Gastrocnemius medialis (tissue), 4 donors: ENCODE results near the gene HOXA5. TPM values are rescaled to one million over a fixed set of nuclear protein-coding genes. Genes with fewer than 3 reads are reported as not detected.

Experiments
- ATAC-seq, 2 donors: fragments of 150-250 bp; one replicate each; pipeline ENCODE4 v1.9.1; 2016
- DNase-seq, 2 donors: peaks; one replicate each; pipeline ENCODE4 v3.0.0-alpha.2; 2019
- H3K27ac ChIP-seq, 4 donors: fragments of 200-600 bp; sonication (generic); 1 replicate in 1 of 4; 2 replicates in 3 of 4; pipeline ENCODE4 v1.5.1; 2016 to 2018; ENCODE audit warnings: mild to moderate bottlenecking in 2 of 4, moderate library complexity in 1 of 4
- H3K27me3 ChIP-seq, 3 donors: fragments of 200-600 bp; sonication (generic) in 2 of 3; 1 replicate in 1 of 3; 2 replicates in 2 of 3; pipeline versions ENCODE4 v1.5.1 to v1.6.0; 2016 to 2019; ENCODE audit warnings: mild to moderate bottlenecking in 1 of 3, moderate library complexity in 1 of 3
- H3K36me3 ChIP-seq, 2 donors: fragments of 200-600 bp; sonication (generic) in 1 of 2; one replicate each; pipeline ENCODE4 v1.5.1; 2017 to 2018
- H3K4me1 ChIP-seq, 2 donors: fragments of 200-600 bp; sonication (generic) in 1 of 2; one replicate each; pipeline ENCODE4 v1.5.1; 2016 to 2017; ENCODE audit warnings: mild to moderate bottlenecking in 2 of 2
- H3K4me3 ChIP-seq, 4 donors: fragments of 200-600 bp; sonication (generic) in 3 of 4; 1 replicate in 1 of 4; 2 replicates in 3 of 4; pipeline ENCODE4 v1.5.1; 2016 to 2019; ENCODE audit warnings: mild to moderate bottlenecking in 2 of 4
- H3K9me3 ChIP-seq, 3 donors: fragments of 200-600 bp; sonication (generic) in 2 of 3; 1 replicate in 1 of 3; 2 replicates in 2 of 3; pipeline ENCODE4 v1.5.1; 2016 to 2019
- POLR2A ChIP-seq, 2 donors: fragments of 450-650 bp; IDR thresholded peaks; one replicate each; pipeline ENCODE4 v1.6.1; 2017; ENCODE audit warnings: antibody characterized with exemption in 2 of 2, mild to moderate bottlenecking in 2 of 2, moderate library complexity in 2 of 2
- in situ Hi-C, 4 donors: fragments of 200-750 bp; cut with MboI; loops; one replicate each; pipeline versions ENCODE4 v1.15.0 to v1.8.0; 2017; ENCODE audit warnings: low sequenced_read_pairs in 4 of 4
- intact Hi-C: fragments of 100-400 bp; cut with DNase I; formaldehyde crosslinking; loops from one replicate; pipeline ENCODE4 v1.15.1; 2023; ENCODE audit warnings: low total_unique reads
- total RNA-seq, 4 donors: library from RNA; depleted of rRNA; stranded (reverse); fragments of >200 nt; gene quantifications; one replicate each; pipeline versions ENCODE4 v1.1.0 to v1.2.3, GENCODE V29; 2016
- TF ChIP-seq, protein P1 (sequence below), 5 experiments: fragments of 450-650 bp in 3 of 5; fragments of 200-600 bp in 2 of 5; sonication (generic) in 2 of 5; IDR thresholded peaks in 4 of 5; conservative IDR thresholded peaks in 1 of 5; 1 replicate in 4 of 5; 2 replicates in 1 of 5; pipeline ENCODE4 v1.5.1; 2016 to 2019; ENCODE audit warnings: antibody characterized with exemption in 5 of 5, mild to moderate bottlenecking in 3 of 5, moderate library complexity in 3 of 5

HOXA5 gene
- total RNA-seq, 4 donors from 2014 or later = 2.7 to 7.1 (median 7.0) TPM

DNA sequence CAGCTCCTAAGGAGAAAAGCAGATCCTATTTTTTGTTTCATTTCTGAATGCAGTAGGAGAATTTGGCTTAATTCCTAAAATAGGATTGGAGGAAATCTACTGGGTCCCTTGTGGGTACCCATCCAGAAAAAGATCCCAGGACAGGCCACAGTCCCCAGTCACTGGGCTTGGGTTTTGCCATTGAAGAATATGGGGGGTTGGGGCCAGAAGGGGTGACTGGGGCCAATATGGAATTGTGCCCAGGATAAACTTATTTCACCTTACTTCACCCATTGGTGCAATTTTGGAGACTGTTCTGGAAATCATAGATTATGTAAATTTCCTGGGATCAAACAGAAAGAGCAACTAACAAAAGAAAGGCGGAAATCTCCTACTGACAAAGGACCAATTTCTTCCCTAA is 5.0 kb downstream of the HOXA5 start:
- Histone ChIP-seq H3K36me3 (no peaks in the 10 kb centered on the region), H3K4me3 (no peak overlapping the region), H3K27ac (peak overlapping the region in 3 of 4 donors; percentile 25 to 95 (median 32)), H3K9me3 (no peaks in the 10 kb centered on the region), H3K4me1 (peaks cover 39% of the 10 kb centered on the region in 2 donors), H3K27me3 (no peaks in the 10 kb centered on the region)
- intact Hi-C loops = no loop called here
- TF ChIP-seq, protein P1, sequence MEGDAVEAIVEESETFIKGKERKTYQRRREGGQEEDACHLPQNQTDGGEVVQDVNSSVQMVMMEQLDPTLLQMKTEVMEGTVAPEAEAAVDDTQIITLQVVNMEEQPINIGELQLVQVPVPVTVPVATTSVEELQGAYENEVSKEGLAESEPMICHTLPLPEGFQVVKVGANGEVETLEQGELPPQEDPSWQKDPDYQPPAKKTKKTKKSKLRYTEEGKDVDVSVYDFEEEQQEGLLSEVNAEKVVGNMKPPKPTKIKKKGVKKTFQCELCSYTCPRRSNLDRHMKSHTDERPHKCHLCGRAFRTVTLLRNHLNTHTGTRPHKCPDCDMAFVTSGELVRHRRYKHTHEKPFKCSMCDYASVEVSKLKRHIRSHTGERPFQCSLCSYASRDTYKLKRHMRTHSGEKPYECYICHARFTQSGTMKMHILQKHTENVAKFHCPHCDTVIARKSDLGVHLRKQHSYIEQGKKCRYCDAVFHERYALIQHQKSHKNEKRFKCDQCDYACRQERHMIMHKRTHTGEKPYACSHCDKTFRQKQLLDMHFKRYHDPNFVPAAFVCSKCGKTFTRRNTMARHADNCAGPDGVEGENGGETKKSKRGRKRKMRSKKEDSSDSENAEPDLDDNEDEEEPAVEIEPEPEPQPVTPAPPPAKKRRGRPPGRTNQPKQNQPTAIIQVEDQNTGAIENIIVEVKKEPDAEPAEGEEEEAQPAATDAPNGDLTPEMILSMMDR (IDR thresholded peaks at IDR 0.05 in 4 of 5, conservative IDR thresholded peaks at IDR 0.05 in 1 of 5) = no peak
- no peak for TF ChIP-seq POLR2A (IDR thresholded peaks at IDR 0.05)
- in situ Hi-C loops = no loop called here
- no peak for ATAC-seq
- no peak for DNase-seq

DNA sequence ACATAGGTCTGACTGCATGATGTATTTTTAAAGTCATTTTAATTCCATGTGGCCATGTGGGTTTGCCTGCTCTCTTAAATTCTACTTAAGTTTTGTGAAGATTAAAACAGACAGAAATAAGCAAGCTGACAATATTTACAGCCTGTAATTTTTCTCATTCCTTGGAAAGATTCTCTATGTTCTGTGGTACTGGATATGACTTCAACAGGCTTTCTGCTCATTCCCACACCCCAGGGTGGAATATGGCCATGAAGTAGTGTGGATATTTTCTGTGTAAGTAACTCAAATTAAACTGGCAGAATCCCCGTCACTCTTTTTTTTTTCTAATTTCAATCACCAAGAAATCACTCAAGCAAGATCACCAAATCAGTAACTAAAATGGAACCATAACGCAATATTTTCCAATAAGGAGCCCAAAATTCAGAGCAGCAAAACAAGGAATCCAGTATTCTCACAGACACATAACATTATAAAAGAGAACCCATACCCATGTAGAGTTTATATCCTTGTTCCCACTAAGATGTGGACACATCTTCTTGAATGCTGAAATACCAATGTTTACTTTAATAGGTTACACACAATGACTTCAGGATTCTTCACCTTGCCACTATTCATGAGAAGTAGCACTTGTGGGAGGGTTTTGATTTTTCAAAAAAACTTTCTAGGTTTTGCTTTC is 5.7 kb downstream of the HOXA5 start:
- no peaks in the 10 kb centered on the region for H3K36me3 ChIP-seq
- H3K4me3 ChIP-seq = no peak overlapping the region
- H3K27ac ChIP-seq = peak overlapping the region; percentile 9 to 95 (median 42)
- H3K4me1 ChIP-seq = peaks cover 41% of the 10 kb centered on the region in 2 donors
- ATAC-seq = no peak
- no peak for DNase-seq
- TF ChIP-seq, protein P1 (IDR thresholded peaks at IDR 0.05 in 4 of 5, conservative IDR thresholded peaks at IDR 0.05 in 1 of 5) = no peak
- TF ChIP-seq POLR2A (IDR thresholded peaks at IDR 0.05) = no peak
- H3K27me3 ChIP-seq = no peaks in the 10 kb centered on the region
- in situ Hi-C loops (no loop called here), intact Hi-C loops (no loop called here)
- no peaks in the 10 kb centered on the region for H3K9me3 ChIP-seq

DNA sequence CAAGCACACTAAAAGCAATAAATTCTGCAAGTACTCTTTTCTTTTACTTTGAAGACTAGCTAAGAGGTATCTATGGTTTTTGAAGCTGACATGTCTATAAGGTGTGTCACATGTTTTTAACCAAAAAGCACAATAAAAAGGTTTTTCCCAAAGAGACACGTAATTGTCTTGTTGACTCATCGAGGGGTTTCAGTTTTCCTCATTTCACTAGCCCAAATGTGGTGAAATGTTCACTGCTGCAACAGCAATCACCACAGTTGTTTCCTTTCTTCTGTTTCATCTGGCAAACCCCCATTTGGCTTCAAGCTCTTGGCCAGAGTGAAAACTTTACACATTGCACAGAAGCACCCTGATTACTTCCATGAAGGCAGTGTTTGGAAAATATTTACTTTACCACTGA is 9.1 kb downstream of the HOXA5 start:
- Histone ChIP-seq H3K27ac (peak overlapping the region; percentile 70 to 95 (median 78)), H3K27me3 (no peaks in the 10 kb centered on the region), H3K4me1 (peaks cover 45 to 51% of the 10 kb centered on the region in 2 donors), H3K9me3 (no peaks in the 10 kb centered on the region), H3K36me3 (no peaks in the 10 kb centered on the region), H3K4me3 (peak overlapping the region in 1 of 4 donors; percentile 3)
- TF ChIP-seq, protein P1 (IDR thresholded peaks at IDR 0.05 in 4 of 5, conservative IDR thresholded peaks at IDR 0.05 in 1 of 5) = no peak
- TF ChIP-seq POLR2A (IDR thresholded peaks at IDR 0.05) = no peak
- DNase-seq (peak in 1 of 2 donors; percentile 78), ATAC-seq (peak; percentile 51 to 75)
- in situ Hi-C loops (no loop called here), intact Hi-C loops (loop anchor here (2.0 to 5.0 kb wide), 2 partner anchors 33 to 280 kb away; partner anchors contain the start of gene HOXA9)

DNA sequence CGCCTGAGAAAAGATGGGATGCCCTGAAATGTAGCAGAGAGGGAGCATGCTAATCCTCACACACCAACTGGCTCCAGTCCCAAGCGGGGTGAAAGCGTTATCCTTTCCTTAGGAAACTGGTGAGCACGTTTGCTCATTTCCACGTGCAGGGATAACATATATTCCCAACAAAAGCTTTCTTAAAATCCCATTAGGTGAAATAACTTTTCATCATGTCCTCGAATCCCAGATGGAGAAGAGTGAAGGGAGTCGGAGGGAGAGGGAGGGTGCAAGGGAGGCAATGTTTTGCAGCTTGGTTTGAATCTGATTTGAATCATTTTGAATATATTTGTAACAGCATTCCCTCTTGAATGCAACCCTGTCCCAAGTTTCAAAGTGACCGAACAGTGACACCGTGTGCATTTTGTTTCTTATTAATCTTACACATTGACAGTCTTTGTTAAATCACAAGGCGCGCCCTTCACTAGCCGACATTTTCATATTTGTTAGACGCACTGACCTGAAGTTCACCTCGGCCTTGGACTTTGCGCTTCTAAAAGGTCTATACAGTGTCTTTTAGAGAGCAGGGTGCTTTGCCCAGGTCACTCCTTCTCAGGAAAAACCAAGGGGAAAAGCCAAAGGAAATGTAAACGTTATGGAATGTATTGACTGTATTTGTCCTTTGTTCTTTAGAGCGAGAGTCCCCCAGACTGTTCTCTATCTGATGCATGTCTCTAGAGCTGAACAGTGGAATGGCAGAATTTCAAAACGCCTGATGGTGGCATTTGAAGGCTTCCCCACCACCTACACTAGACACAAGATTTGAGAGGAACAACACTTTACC is 9.9 kb downstream of the HOXA5 start:
- Histone ChIP-seq H3K27ac (peak overlapping the region; percentile 70 to 95 (median 78)), H3K9me3 (no peaks in the 10 kb centered on the region), H3K4me1 (peaks cover 52 to 58% of the 10 kb centered on the region in 2 donors), H3K4me3 (peak overlapping the region in 1 of 4 donors; percentile 3), H3K36me3 (no peaks in the 10 kb centered on the region), H3K27me3 (no peaks in the 10 kb centered on the region)
- TF ChIP-seq, protein P1 (IDR thresholded peaks at IDR 0.05 in 4 of 5, conservative IDR thresholded peaks at IDR 0.05 in 1 of 5) = no peak
- no peak for TF ChIP-seq POLR2A (IDR thresholded peaks at IDR 0.05)
- intact Hi-C loops = loop anchor here (2.0 to 5.0 kb wide), 2 partner anchors 34 to 279 kb away; partner anchors contain the start of gene HOXA9
- ATAC-seq = no peak
- DNase-seq = no peak
- in situ Hi-C loops = no loop called here
